ENCODE data around the gene CDH1. TPM values are rescaled to one million over a fixed set of nuclear protein-coding genes. Genes with fewer than 3 reads are reported as not detected.
A peak's percentile ranks its signal among the peaks of the same experiment; 100 is the strongest.

The CDH1 gene
- total and polyA plus RNA-seq, 10 donors, result 5.2 to 35.9 (median 10.9) TPM

DNA sequence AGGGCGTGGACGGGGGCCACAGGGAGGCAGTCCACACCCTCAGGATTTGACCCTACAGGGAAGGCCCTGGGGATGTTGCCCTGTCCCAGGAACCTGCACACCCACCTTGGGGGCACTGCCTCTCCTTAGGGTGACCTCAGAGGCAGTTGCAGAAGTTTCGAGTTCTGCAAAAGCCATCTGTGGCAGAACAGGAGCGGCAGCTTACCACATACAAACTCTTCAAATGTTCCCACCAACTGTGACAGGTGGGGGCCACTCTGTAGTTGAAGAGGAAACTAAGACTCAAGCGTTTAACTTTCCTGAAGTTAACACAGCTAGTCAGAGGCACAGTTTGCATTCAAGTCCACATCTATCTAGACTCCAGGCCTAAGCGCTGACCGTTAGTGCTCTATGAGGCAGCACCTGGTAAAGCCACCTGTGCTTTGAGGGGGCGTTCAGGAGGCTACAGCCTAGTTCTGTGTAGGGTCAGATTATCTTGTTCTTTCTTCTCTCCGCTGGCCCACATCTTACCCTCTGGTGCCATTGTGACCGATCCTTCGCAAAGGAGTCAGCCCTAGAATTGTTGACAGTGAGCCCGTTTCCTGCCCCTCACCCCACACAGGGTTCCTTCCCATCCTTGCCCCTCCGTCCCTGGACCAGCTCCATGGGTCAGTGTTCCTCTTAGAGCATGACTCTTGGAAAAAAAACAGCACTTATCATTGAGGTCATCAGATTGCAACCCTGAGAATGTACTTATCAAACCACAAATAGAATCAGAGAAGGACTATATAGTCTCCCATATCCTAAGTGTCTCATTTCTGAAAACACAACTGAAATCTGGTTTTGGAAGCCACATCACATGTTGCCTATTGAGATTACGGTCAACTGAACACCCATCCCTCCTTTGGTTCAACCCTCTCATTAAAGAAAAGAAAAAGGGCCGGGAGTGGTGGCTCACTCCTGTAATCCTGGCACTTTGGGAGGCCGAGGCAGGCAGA, 45.4 kb downstream of the CDH1 start:
- Histone ChIP-seq H3K4me3 (no peak overlapping the region), H3K4me1 (peaks cover 0 to 28% (median 10%) of the 10 kb centered on the region in 6 donors), H3K27ac (peak overlapping the region in 4 of 8 donors; percentile 48 to 62 (median 58)), H3K27me3 (replicated peaks in 1 of 7) (peaks cover 0 to 5% (median 0%) of the 10 kb centered on the region in 7 donors), H3K9me3 (peaks cover 0 to 3% (median 0%) of the 10 kb centered on the region in 8 donors), H3K36me3 (no peaks in the 10 kb centered on the region)
- WGBS, 5 donors, result 44 to 63% (median 53%) methylated on average over 14 to 16 of the region's 16 CpGs
- no peak for DNase-seq
- TF ChIP-seq POLR2A (IDR thresholded peaks at IDR 0.05) (no peak), POLR2AphosphoS5 (IDR thresholded peaks at IDR 0.05) (peak in 1 of 3 donors; percentile 24)
- TF ChIP-seq, protein P1, sequence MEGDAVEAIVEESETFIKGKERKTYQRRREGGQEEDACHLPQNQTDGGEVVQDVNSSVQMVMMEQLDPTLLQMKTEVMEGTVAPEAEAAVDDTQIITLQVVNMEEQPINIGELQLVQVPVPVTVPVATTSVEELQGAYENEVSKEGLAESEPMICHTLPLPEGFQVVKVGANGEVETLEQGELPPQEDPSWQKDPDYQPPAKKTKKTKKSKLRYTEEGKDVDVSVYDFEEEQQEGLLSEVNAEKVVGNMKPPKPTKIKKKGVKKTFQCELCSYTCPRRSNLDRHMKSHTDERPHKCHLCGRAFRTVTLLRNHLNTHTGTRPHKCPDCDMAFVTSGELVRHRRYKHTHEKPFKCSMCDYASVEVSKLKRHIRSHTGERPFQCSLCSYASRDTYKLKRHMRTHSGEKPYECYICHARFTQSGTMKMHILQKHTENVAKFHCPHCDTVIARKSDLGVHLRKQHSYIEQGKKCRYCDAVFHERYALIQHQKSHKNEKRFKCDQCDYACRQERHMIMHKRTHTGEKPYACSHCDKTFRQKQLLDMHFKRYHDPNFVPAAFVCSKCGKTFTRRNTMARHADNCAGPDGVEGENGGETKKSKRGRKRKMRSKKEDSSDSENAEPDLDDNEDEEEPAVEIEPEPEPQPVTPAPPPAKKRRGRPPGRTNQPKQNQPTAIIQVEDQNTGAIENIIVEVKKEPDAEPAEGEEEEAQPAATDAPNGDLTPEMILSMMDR (IDR thresholded peaks at IDR 0.05 in 8 of 11, conservative IDR thresholded peaks at IDR 0.05 in 3 of 11), result no peak
- intact Hi-C loops (cut with DNase I; ENCODE audit: low total_unique reads), result no loop called here

DNA sequence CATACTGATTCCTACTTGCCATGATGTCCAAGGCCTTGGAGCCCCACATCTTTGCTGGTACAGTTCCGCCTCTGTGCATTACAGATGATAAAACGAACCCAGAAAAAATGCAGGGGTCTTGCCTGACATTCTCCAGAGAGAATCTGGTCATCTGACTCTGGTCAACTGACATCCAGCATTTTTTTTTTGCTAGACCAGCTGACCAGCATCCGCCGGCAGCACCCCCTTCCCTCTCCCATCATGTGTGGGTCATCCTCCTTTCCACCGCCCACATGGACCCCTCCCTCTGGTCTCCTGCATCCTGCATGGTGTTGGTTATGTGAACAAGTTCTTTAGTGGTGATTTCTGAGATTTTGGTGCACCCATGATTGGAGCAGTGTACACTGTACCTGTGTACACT, 47.1 kb downstream of the CDH1 start:
- 81 to 94% (median 90%) methylated on average over 5 of the region's 5 CpGs for WGBS, 5 donors
- intact Hi-C loops (cut with DNase I; ENCODE audit: low total_unique reads), result no loop called here
- Histone ChIP-seq H3K27me3 (replicated peaks in 1 of 7) (peaks cover 0 to 5% (median 0%) of the 10 kb centered on the region in 7 donors), H3K4me1 (peaks cover 0 to 23% (median 10%) of the 10 kb centered on the region in 6 donors), H3K4me3 (no peak overlapping the region), H3K9me3 (peaks cover 0 to 3% (median 0%) of the 10 kb centered on the region in 8 donors), H3K36me3 (no peaks in the 10 kb centered on the region), H3K27ac (no peak overlapping the region)
- no peak for DNase-seq
- no peak for TF ChIP-seq POLR2AphosphoS5 (IDR thresholded peaks at IDR 0.05)
- no peak for TF ChIP-seq POLR2A (IDR thresholded peaks at IDR 0.05)
- TF ChIP-seq, protein P1 (IDR thresholded peaks at IDR 0.05 in 8 of 11, conservative IDR thresholded peaks at IDR 0.05 in 3 of 11), result no peak

DNA sequence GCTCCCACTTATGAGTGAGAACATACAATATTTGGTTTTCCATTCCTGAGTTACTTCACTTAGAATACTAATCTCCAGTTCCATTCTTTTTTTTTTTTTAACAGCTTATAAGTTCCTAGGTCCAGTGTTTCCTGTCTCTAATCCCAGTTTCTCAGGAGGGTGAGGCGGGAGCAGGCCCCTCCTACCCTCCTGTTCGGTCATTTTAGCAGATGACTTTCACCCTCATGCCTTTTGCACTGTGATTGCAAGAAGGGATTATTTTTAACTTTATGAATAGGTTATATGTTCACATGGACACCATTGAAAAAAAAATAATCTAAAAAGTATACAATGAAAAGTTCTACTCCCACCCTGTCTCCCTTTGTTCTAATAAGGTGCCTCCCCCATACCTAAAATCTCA, 47.6 kb downstream of the CDH1 start:
- DNase-seq, result no peak
- no peak for TF ChIP-seq POLR2AphosphoS5 (IDR thresholded peaks at IDR 0.05)
- TF ChIP-seq POLR2A (IDR thresholded peaks at IDR 0.05), result no peak
- TF ChIP-seq, protein P1 (IDR thresholded peaks at IDR 0.05 in 8 of 11, conservative IDR thresholded peaks at IDR 0.05 in 3 of 11), result no peak
- no peak overlapping the region for H3K4me3 ChIP-seq
- H3K27me3 ChIP-seq (replicated peaks in 1 of 7), result peaks cover 0 to 5% (median 0%) of the 10 kb centered on the region in 7 donors
- H3K27ac ChIP-seq, result no peak overlapping the region
- peaks cover 0 to 3% (median 0%) of the 10 kb centered on the region in 8 donors for H3K9me3 ChIP-seq
- 85 to 97% (median 90%) methylated on average over 2 of the region's 2 CpGs for WGBS, 5 donors
- H3K36me3 ChIP-seq, result no peaks in the 10 kb centered on the region
- H3K4me1 ChIP-seq, result peaks cover 0 to 28% (median 12%) of the 10 kb centered on the region in 6 donors
- intact Hi-C loops (cut with DNase I; ENCODE audit: low total_unique reads), result no loop called here

DNA sequence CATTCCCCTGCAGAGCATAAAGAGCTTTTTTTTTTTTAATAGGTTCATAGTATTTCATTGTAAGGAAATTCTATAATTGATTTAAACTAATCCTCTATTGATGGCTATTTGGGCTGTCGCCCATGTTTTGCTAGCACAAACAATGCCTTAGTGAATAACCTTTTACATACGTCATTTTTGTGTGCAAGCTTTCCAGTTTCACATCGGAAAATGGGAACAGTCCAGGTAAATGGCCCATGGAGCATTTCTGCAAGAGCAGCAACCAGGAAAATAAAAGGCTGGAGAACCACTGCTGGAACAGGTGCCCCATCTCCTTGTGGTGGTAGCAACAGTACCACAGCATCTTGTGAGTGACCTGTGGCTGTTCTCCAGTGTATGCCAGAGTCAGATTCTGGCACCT, 48.6 kb downstream of the CDH1 start:
- no peak for DNase-seq
- Histone ChIP-seq H3K4me1 (peaks cover 0 to 38% (median 16%) of the 10 kb centered on the region in 6 donors), H3K36me3 (no peaks in the 10 kb centered on the region), H3K27me3 (replicated peaks in 1 of 7) (peaks cover 0 to 3% (median 0%) of the 10 kb centered on the region in 7 donors), H3K27ac (no peak overlapping the region), H3K4me3 (no peak overlapping the region), H3K9me3 (peaks cover 0 to 3% (median 0%) of the 10 kb centered on the region in 8 donors)
- no peak for TF ChIP-seq POLR2AphosphoS5 (IDR thresholded peaks at IDR 0.05)
- intact Hi-C loops (cut with DNase I; ENCODE audit: low total_unique reads), result no loop called here
- 89 to 99% (median 97%) methylated on average over 3 of the region's 3 CpGs for WGBS, 5 donors

Measured in spleen (tissue), 11 donors.